ENCODE data around the gene COL5A1. TPM values are rescaled to one million over a fixed set of nuclear protein-coding genes. Genes with fewer than 3 reads are reported as not detected.

The COL5A1 gene
- total RNA-seq, 1 experiment from 2014 or later = 165 TPM

GRCh38 chr9:134888603-134889190 lies 247.1 kb downstream of the COL5A1 start:
- Histone ChIP-seq H3K27ac (no peak overlapping the region), H3K4me3 (no peak overlapping the region), H3K9me3 (replicated peaks) (no peaks in the 10 kb centered on the region), H3K27me3 (replicated peaks) (no peaks in the 10 kb centered on the region), H3K4me1 (replicated peaks) (no peaks in the 10 kb centered on the region), H3K36me3 (no peaks in the 10 kb centered on the region)
- no peak for DNase-seq (ENCODE audit: low read depth in 1 of 2, low spot score in 2 of 2)

- no peak for DNase-seq (ENCODE audit: low read depth in 1 of 2, low spot score in 2 of 2)
- H3K36me3 ChIP-seq = no peaks in the 10 kb centered on the region
- no peak overlapping the region for H3K27ac ChIP-seq
- H3K9me3 ChIP-seq (replicated peaks) = no peaks in the 10 kb centered on the region
- H3K4me1 ChIP-seq (replicated peaks) = no peaks in the 10 kb centered on the region
- no peaks in the 10 kb centered on the region for H3K27me3 ChIP-seq (replicated peaks)
- no peak overlapping the region for H3K4me3 ChIP-seq
Observed at GRCh38 chr9:134889386-134890154, 248.0 kb downstream of the COL5A1 start.

GRCh38 chr9:134890155-134890495 lies 248.5 kb downstream of the COL5A1 start:
- no peaks in the 10 kb centered on the region for H3K36me3 ChIP-seq
- H3K4me3 ChIP-seq = no peak overlapping the region
- no peak for DNase-seq (ENCODE audit: low read depth in 1 of 2, low spot score in 2 of 2)
- peaks cover 4% of the 10 kb centered on the region for H3K4me1 ChIP-seq (replicated peaks)
- no peaks in the 10 kb centered on the region for H3K27me3 ChIP-seq (replicated peaks)
- no peak overlapping the region for H3K27ac ChIP-seq
- H3K9me3 ChIP-seq (replicated peaks) = no peaks in the 10 kb centered on the region

- no peaks in the 10 kb centered on the region for H3K27me3 ChIP-seq (replicated peaks)
- H3K36me3 ChIP-seq = no peaks in the 10 kb centered on the region
- peaks cover 12% of the 10 kb centered on the region for H3K4me1 ChIP-seq (replicated peaks)
- H3K9me3 ChIP-seq (replicated peaks) = no peaks in the 10 kb centered on the region
- peak in 1 of 2 experiments; percentile 20 for DNase-seq (ENCODE audit: low read depth in 1 of 2, low spot score in 2 of 2)
- no peak overlapping the region for H3K27ac ChIP-seq
- no peak overlapping the region for H3K4me3 ChIP-seq
Observed at GRCh38 chr9:134891053-134891452, 249.4 kb downstream of the COL5A1 start.

GRCh38 chr9:134891713-134892112 lies 250.1 kb downstream of the COL5A1 start:
- Histone ChIP-seq H3K36me3 (no peaks in the 10 kb centered on the region), H3K4me1 (replicated peaks) (peaks cover 18% of the 10 kb centered on the region), H3K27me3 (replicated peaks) (no peaks in the 10 kb centered on the region), H3K4me3 (no peak overlapping the region), H3K9me3 (replicated peaks) (no peaks in the 10 kb centered on the region), H3K27ac (no peak overlapping the region)
- no peak for DNase-seq (ENCODE audit: low read depth in 1 of 2, low spot score in 2 of 2)

- Histone ChIP-seq H3K4me1 (replicated peaks) (peaks cover 22% of the 10 kb centered on the region), H3K4me3 (no peak overlapping the region), H3K9me3 (replicated peaks) (no peaks in the 10 kb centered on the region), H3K36me3 (no peaks in the 10 kb centered on the region), H3K27ac (no peak overlapping the region), H3K27me3 (replicated peaks) (no peaks in the 10 kb centered on the region)
- DNase-seq (ENCODE audit: low read depth in 1 of 2, low spot score in 2 of 2) = peak in 1 of 2 experiments; percentile 32
Observed at GRCh38 chr9:134892221-134892620, 250.6 kb downstream of the COL5A1 start.

GRCh38 chr9:134892820-134893420 lies 251.3 kb downstream of the COL5A1 start:
- Histone ChIP-seq H3K9me3 (replicated peaks) (no peaks in the 10 kb centered on the region), H3K4me1 (replicated peaks) (peaks cover 22% of the 10 kb centered on the region), H3K36me3 (no peaks in the 10 kb centered on the region), H3K27ac (no peak overlapping the region), H3K4me3 (no peak overlapping the region), H3K27me3 (replicated peaks) (no peaks in the 10 kb centered on the region)
- no peak for DNase-seq (ENCODE audit: low read depth in 1 of 2, low spot score in 2 of 2)

Other genes with a start within 250 kb of the COL5A1 start
- not detected in 2 replicates for gene FCN2, start 239.0 kb downstream of the COL5A1 start, total RNA-seq (2014; rRNA removed; shearing (Covaris generic))

Data from SJSA1 (cell line).